Mesendoderm (in vitro differentiated cells): ENCODE data around the gene C9orf85.
A peak's percentile ranks its signal among the peaks of the same experiment; 100 is the strongest.

Experiments
- DNase-seq: peaks from one replicate; pipeline ENCODE4 v3.0.0; 2013
- H2AK5ac ChIP-seq: 2 replicates; pipeline ENCODE4 v1.6.1; 2013; ENCODE audit warnings: low read length, inconsistent platforms
- H2BK120ac ChIP-seq: 2 replicates; pipeline ENCODE4 v1.6.1; 2013; ENCODE audit warnings: low read depth, mild to moderate bottlenecking, low read length, moderate library complexity, mixed read lengths
- H2BK15ac ChIP-seq: replicated peaks from 2 replicates; pipeline ENCODE4 v1.6.1; 2013; ENCODE audit warnings: low read depth, mild to moderate bottlenecking, moderate library complexity
- H2BK5ac ChIP-seq: 2 replicates; pipeline ENCODE4 v1.6.1; 2013; ENCODE audit warnings: low read length, inconsistent platforms
- H3K18ac ChIP-seq: 2 replicates; pipeline ENCODE4 v1.6.1; 2013; ENCODE audit warnings: mild to moderate bottlenecking, low read length, mixed read lengths
- H3K23ac ChIP-seq: one replicate; pipeline ENCODE4 v1.6.1; 2013; ENCODE audit warnings: low read length
- H3K27ac ChIP-seq: 2 replicates; pipeline ENCODE4 v1.5.1; 2013; ENCODE audit warnings: low read depth, mild to moderate bottlenecking, inconsistent platforms, low read length, moderate library complexity
- H3K27me3 ChIP-seq: 2 replicates; pipeline ENCODE4 v1.6.1; 2013; ENCODE audit warnings: low read length, control low read depth, mild to moderate bottlenecking, inconsistent platforms; ENCODE audit not compliant: insufficient read depth, poor library complexity
- H3K36me3 ChIP-seq: 2 replicates; pipeline ENCODE4 v1.6.1; 2013; ENCODE audit warnings: low read length, inconsistent platforms; ENCODE audit not compliant: control insufficient read depth, insufficient read depth
- H3K4ac ChIP-seq: one replicate; pipeline ENCODE4 v1.6.1; 2013; ENCODE audit warnings: low read depth, mild to moderate bottlenecking, low read length, moderate library complexity
- H3K4me1 ChIP-seq: 2 replicates; pipeline ENCODE4 v1.6.1; 2013; ENCODE audit warnings: low read depth, low read length, inconsistent platforms; ENCODE audit not compliant: control insufficient read depth
- H3K4me2 ChIP-seq: 2 replicates; pipeline ENCODE4 v1.6.1; 2013; ENCODE audit warnings: low read length
- H3K4me3 ChIP-seq: 2 replicates; pipeline ENCODE4 v1.5.1; 2013; ENCODE audit warnings: mild to moderate bottlenecking, low read length
- H3K56ac ChIP-seq: one replicate; pipeline ENCODE4 v1.6.1; 2013; ENCODE audit warnings: low read length
- H3K79me1 ChIP-seq: 2 replicates; pipeline ENCODE4 v1.6.1; 2013; ENCODE audit warnings: low read length, inconsistent platforms
- H3K79me2 ChIP-seq: 2 replicates; pipeline ENCODE4 v1.6.1; 2013; ENCODE audit warnings: mild to moderate bottlenecking, low read length; ENCODE audit not compliant: control insufficient read depth, insufficient read depth
- H3K9ac ChIP-seq: 2 replicates; pipeline ENCODE4 v1.6.1; 2013; ENCODE audit warnings: low read length, inconsistent platforms
- H4K5ac ChIP-seq: one replicate; pipeline ENCODE4 v1.6.1; 2013; ENCODE audit warnings: low read length
- H4K8ac ChIP-seq: one replicate; pipeline ENCODE4 v1.6.1; 2013; ENCODE audit warnings: low read depth, mild to moderate bottlenecking, control low read depth, low read length, moderate library complexity
- WGBS: extraction: QIAGEN DNeasy Blood & Tissue Kit; methylation state at CpG from one replicate; pipeline ENCODE4 v1.1.7; 2013; ENCODE audit warnings: low lambda C conversion rate, missing lambda C conversion rate; ENCODE audit not compliant: insufficient coverage; ENCODE audit errors: extremely low coverage; 5-methylcytosine and 5-hydroxymethylcytosine counted together

The C9orf85 gene

GRCh38 chr9:71918419-71918818 is 7.0 kb downstream of the C9orf85 start:
- Histone ChIP-seq H3K18ac (no peak overlapping the region), H3K4me1 (peaks cover 2% of the 10 kb centered on the region), H2BK120ac (no peak overlapping the region), H2AK5ac (no peak overlapping the region), H3K4ac (no peak overlapping the region), H3K4me2 (no peak overlapping the region), H3K36me3 (no peaks in the 10 kb centered on the region), H3K23ac (no peak overlapping the region), H3K27me3 (no peaks in the 10 kb centered on the region), H4K8ac (no peak overlapping the region), H2BK5ac (no peak overlapping the region), H3K56ac (no peak overlapping the region), H3K9ac (no peak overlapping the region), H2BK15ac (no peak overlapping the region), H3K79me2 (peaks cover 41% of the 10 kb centered on the region), H4K5ac (no peak overlapping the region), H3K4me3 (no peak overlapping the region), H3K79me1 (peaks cover 10% of the 10 kb centered on the region), H3K27ac (no peak overlapping the region)
- WGBS: no CpG with 5 or more reads among the region's 5 CpGs
- DNase-seq: no peak

GRCh38 chr9:71920456-71921189 is 9.2 kb downstream of the C9orf85 start:
- Histone ChIP-seq H3K18ac (peak overlapping the region; percentile 92), H2BK5ac (peak overlapping the region; percentile 62), H2BK15ac (peak overlapping the region; percentile 57), H3K9ac (no peak overlapping the region), H3K36me3 (no peaks in the 10 kb centered on the region), H4K8ac (no peak overlapping the region), H3K4me2 (no peak overlapping the region), H4K5ac (no peak overlapping the region), H3K79me1 (peaks cover 8% of the 10 kb centered on the region), H3K27ac (peak overlapping the region; percentile 83), H3K4me1 (peaks cover 2% of the 10 kb centered on the region), H3K4ac (peak overlapping the region; percentile 91), H2BK120ac (peak overlapping the region; percentile 85), H3K79me2 (peaks cover 28% of the 10 kb centered on the region), H3K56ac (no peak overlapping the region), H3K23ac (no peak overlapping the region), H3K4me3 (no peak overlapping the region), H2AK5ac (no peak overlapping the region), H3K27me3 (no peaks in the 10 kb centered on the region)
- WGBS: no CpG with 5 or more reads among the region's 1 CpG
- peak; percentile 60 for DNase-seq

- peaks cover 8% of the 10 kb centered on the region for H3K79me1 ChIP-seq
- H2AK5ac ChIP-seq: peak overlapping the region; percentile 65
- peak overlapping the region; percentile 89 for H3K27ac ChIP-seq
- H3K4me2 ChIP-seq: no peak overlapping the region
- H4K5ac ChIP-seq: no peak overlapping the region
- H2BK15ac ChIP-seq: no peak overlapping the region
- no peak overlapping the region for H3K9ac ChIP-seq
- H3K4ac ChIP-seq: no peak overlapping the region
- no peaks in the 10 kb centered on the region for H3K36me3 ChIP-seq
- DNase-seq: peak; percentile 84
- peak overlapping the region; percentile 69 for H3K56ac ChIP-seq
- peak overlapping the region; percentile 94 for H3K18ac ChIP-seq
- peaks cover 24% of the 10 kb centered on the region for H3K79me2 ChIP-seq
- peaks cover 2% of the 10 kb centered on the region for H3K4me1 ChIP-seq
- no peak overlapping the region for H3K4me3 ChIP-seq
- H3K27me3 ChIP-seq: no peaks in the 10 kb centered on the region
- no peak overlapping the region for H3K23ac ChIP-seq
- no peak overlapping the region for H4K8ac ChIP-seq
- H2BK5ac ChIP-seq: peak overlapping the region; percentile 88
- peak overlapping the region; percentile 61 for H2BK120ac ChIP-seq
Measured at GRCh38 chr9:71921190-71921814, 9.9 kb downstream of the C9orf85 start.

GRCh38 chr9:71924576-71924975 is 13.1 kb downstream of the C9orf85 start:
- Histone ChIP-seq H3K18ac (no peak overlapping the region), H3K79me1 (peaks cover 3% of the 10 kb centered on the region), H3K36me3 (no peaks in the 10 kb centered on the region), H2BK120ac (no peak overlapping the region), H3K27ac (no peak overlapping the region), H2BK15ac (no peak overlapping the region), H3K9ac (no peak overlapping the region), H3K79me2 (peaks cover 8% of the 10 kb centered on the region), H3K4me2 (no peak overlapping the region), H4K8ac (no peak overlapping the region), H2BK5ac (no peak overlapping the region), H3K4ac (no peak overlapping the region), H3K4me3 (no peak overlapping the region), H3K56ac (no peak overlapping the region), H2AK5ac (no peak overlapping the region), H3K27me3 (no peaks in the 10 kb centered on the region), H3K4me1 (peaks cover 2% of the 10 kb centered on the region), H4K5ac (no peak overlapping the region), H3K23ac (no peak overlapping the region)
- DNase-seq: no peak

- Histone ChIP-seq H3K4ac (no peak overlapping the region), H2BK5ac (no peak overlapping the region), H3K23ac (no peak overlapping the region), H3K4me2 (no peak overlapping the region), H2BK15ac (no peak overlapping the region), H3K4me1 (peaks cover 2% of the 10 kb centered on the region), H4K8ac (no peak overlapping the region), H4K5ac (no peak overlapping the region), H3K18ac (no peak overlapping the region), H2BK120ac (no peak overlapping the region), H3K4me3 (no peak overlapping the region), H2AK5ac (no peak overlapping the region), H3K9ac (no peak overlapping the region), H3K36me3 (no peaks in the 10 kb centered on the region), H3K27me3 (no peaks in the 10 kb centered on the region), H3K79me2 (peaks cover 8% of the 10 kb centered on the region), H3K56ac (no peak overlapping the region), H3K79me1 (peaks cover 3% of the 10 kb centered on the region), H3K27ac (no peak overlapping the region)
- DNase-seq: no peak
Measured at GRCh38 chr9:71925834-71926233, 14.4 kb downstream of the C9orf85 start.

- no peak overlapping the region for H3K27ac ChIP-seq
- no peaks in the 10 kb centered on the region for H3K27me3 ChIP-seq
- H2BK5ac ChIP-seq: no peak overlapping the region
- no peak overlapping the region for H3K18ac ChIP-seq
- H2BK120ac ChIP-seq: no peak overlapping the region
- H3K23ac ChIP-seq: no peak overlapping the region
- no peak overlapping the region for H2BK15ac ChIP-seq
- H2AK5ac ChIP-seq: no peak overlapping the region
- no peaks in the 10 kb centered on the region for H3K4me1 ChIP-seq
- no peak overlapping the region for H3K4ac ChIP-seq
- H3K4me2 ChIP-seq: no peak overlapping the region
- WGBS: no CpG with 5 or more reads among the region's 1 CpG
- peaks cover 3% of the 10 kb centered on the region for H3K79me2 ChIP-seq
- H3K36me3 ChIP-seq: no peaks in the 10 kb centered on the region
- no peaks in the 10 kb centered on the region for H3K79me1 ChIP-seq
- no peak overlapping the region for H4K8ac ChIP-seq
- no peak overlapping the region for H3K4me3 ChIP-seq
- H3K9ac ChIP-seq: no peak overlapping the region
- no peak for DNase-seq
- H3K56ac ChIP-seq: no peak overlapping the region
- no peak overlapping the region for H4K5ac ChIP-seq
Measured at GRCh38 chr9:71928376-71928775, 16.9 kb downstream of the C9orf85 start.
